NCI-H460 (cell line): ENCODE data around the gene LDB3. TPM values are rescaled to one million over a fixed set of nuclear protein-coding genes. Genes with fewer than 3 reads are reported as not detected.

Experiments
- DNase-seq: peaks from one replicate; pipeline ENCODE4 v3.0.0-alpha.2; 2016; ENCODE audit warnings: low read depth; ENCODE audit errors: extremely low read depth
- total RNA-seq: library from RNA; depleted of rRNA; stranded (reverse); fragments of >200 nt; shearing (Covaris generic); gene quantifications from 2 replicates; pipeline ENCODE4 v1.2.3, GENCODE V29; 2014

The LDB3 gene
- total RNA-seq, 1 experiment from 2014 or later: 0.15 TPM

DNA sequence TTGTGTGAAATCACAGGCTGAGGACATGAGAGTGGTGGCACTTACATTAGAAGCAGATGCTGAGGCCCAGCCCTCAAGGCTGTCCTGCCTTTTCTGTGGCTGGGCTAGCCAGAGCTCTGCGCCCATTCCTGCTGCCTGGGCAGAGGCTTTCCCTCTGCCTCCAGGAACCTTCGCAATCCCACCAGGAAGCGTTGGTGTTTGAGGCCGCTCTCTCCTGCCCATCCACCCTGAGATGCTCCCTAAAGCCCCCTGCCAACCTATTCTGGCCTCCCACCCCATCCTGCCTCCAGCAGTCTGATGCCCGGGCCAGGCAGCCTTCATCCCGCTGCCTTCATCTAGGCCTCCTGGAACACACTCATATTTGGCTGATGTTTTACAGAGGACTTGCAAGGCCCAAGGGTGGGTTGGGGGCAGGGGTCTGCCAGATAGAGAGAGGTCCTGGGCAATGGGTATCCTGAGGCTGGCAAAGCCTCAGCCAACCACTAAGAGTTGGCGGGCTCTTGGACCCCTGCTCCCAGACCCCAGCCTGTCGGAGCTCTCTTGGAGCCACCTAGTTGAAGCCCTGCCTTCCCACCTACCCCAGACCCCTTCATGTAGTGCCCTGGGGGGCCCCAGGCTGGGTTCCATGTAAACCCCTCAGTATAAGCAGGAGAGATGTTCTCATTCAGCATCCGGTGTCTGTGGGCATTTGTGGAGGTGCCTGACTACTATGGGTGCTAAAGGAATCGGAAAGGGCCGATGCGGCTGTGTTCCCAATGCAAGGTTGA, 32.7 kb downstream of the LDB3 start:
- DNase-seq: no peak

DNA sequence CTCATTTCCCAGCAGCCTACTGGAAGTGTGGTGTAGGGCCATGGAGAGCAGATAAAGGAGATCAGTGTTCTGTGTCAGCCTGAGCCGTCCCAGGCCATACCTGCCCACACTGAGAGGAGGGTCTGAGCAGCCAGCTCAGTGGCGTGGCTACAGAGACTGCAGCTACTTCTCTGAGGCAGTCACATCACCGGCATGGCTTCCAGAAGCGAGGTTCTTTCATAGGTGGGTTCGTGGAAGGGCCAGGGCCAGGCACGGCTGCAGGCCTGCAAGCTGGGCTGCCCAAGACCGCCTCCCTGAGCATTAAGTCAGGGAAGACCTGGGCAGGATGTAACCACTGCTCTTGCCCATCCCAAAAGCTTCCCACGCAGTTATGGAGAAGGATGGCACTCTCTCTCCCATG, 34.9 kb downstream of the LDB3 start:
- no peak for DNase-seq

DNA sequence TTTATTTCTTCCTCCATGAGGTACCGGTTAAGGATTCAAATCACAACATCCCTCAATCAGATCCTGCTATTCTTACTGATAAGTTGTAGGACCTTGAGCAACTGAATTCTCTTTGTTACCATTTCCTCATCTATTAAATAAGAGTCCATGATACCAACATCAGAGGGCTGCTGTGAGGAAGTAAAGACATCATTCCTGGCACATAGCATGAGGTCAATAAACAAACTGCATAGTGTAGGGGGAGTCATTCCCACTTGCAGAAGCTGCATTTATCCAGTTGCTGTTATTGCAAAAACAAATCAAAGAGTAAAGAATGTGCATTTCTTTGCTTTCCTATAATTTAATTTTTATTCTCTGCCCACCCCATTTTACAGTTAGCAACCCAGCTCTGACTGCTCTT, 36.8 kb downstream of the LDB3 start:
- no peak for DNase-seq

DNA sequence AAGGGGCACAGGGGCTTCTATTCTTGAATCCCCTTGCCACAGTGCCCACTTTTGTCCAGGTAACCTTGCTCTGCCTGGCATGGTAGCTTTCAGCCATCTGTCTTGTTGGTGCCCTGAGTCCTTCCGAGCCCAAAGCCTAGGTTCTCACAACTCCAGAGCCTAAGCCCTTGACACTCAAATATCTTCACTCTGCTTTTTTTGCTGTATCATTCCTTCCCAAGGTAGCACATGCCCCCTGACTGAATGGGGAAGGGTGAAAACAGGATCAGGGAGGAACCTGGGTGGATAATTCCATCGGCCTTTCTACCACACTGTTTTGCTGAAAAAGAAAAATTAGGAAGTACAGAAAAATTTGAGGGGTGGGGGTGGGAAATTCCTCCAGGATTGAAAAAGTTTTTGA, 37.6 kb downstream of the LDB3 start:
- no peak for DNase-seq

DNA sequence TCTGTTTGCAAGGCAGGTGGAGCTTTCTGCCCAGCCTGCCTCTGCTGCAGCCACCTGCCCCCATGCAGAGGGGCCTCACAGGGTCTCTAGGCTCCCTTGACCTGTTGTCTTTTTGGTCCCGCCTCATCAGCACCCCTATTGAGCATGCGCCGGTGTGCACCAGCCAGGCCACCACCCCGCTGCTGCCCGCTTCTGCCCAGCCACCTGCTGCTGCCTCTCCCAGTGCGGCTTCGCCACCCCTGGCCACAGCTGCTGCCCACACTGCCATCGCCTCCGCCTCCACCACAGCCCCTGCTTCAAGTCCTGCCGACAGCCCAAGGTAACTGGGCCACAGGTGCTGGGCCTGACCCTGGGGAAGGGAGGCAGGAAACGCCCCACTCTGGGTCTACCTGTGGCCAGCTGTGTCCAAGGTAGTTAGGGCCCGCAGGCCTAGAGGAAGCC, 38.1 kb downstream of the LDB3 start:
- no peak for DNase-seq

DNA sequence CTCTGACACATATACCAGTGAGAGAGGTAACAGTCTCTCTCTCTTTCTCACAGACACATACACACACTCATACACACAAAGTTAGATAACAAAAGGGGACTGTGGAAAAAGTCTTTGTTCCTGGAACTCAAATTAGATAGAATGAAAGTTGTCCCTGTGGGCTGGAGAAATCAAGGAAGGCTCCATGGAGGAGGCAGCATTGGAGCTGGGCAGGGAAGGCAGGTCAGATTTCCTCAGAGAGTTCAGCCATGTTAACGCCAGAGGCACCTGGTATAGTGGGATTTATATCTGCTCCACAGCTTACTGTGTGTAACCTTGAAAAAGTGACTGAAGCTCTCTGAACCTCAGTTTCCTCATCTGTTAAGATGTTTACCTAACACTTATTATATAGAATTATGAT, 38.7 kb downstream of the LDB3 start:
- no peak for DNase-seq

DNA sequence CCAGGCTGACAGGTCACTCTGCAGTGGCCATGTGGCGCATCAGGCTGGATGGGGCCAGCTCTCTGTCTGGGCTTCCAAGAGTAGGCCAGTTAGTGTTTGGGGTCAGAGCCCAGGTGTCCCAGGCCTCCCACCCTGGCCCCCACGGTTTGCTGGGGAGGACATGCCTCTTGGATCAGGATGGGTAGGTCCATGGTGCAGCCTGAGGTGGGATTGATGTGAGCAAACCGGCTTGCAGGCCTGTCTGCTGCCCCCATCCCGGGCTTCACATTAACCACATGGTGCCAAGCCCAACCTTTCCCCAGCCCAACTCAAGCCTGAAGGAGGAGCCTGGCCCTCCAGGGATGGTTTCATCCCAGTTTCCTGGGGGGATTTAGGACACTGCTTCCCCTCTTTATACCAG, 39.2 kb downstream of the LDB3 start:
- DNase-seq: no peak

DNA sequence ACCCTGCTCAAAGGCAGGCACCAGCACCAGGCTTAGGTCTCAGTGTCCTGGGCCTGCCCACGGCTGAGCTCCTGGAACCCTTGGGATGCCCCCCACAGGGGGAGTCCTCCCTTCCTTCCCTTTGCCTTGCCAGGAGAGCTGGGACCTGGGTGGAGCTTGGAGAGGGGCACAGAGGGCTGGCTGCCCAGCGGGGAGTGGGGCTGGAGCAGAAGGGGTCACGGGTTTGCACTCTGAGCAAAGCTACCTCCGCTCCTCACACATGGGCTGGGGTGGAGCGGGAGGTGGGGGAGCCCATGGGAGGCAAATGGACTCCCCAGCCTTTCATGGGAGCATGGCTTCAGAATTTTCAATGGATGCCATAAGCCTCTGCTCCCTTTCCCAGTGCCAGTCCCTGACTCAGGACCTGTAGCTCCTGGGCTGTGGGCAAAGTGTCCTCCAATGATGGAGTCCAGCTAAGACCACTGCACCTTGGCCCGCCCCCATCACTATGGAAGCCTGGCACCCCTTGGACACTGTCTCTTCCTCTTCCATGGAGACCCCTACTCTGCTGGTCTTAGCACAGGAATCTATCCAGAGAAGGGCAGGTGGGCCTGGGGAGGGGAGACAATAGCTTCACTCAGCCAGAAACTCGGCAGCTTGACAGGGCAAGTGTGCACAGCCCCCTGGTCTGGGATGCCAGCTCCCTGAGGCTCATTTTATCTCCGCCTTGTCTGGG, 39.9 kb downstream of the LDB3 start:
- no peak for DNase-seq

DNA sequence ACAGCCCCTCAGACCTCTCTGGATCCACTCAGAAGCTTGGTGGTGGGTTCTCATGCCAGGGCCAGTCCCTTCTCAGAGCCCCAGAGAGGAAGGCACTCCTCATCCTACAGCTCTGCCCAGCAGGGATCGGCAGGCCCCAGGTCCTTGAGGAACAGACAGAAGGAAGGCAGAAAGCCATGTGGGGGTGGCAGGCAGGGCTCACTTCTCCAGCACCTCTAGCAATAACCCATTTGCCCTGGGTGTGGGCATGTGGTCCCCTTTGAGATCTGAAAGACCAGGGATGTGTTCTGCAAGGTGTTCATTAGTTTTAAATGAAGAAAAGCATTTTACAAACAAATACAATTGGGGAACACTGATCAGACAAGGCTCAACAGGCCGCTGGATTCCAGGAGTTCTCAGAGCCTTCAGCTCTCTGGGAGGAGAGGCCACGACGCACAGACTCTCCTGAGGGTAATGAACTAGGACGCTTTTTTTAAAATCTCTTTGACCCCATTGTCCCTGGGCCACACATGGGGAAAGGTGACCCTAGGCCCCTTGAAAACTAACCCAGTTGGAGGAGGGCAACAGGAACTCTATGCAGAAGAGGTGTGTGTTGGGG, 40.6 kb downstream of the LDB3 start:
- no peak for DNase-seq

DNA sequence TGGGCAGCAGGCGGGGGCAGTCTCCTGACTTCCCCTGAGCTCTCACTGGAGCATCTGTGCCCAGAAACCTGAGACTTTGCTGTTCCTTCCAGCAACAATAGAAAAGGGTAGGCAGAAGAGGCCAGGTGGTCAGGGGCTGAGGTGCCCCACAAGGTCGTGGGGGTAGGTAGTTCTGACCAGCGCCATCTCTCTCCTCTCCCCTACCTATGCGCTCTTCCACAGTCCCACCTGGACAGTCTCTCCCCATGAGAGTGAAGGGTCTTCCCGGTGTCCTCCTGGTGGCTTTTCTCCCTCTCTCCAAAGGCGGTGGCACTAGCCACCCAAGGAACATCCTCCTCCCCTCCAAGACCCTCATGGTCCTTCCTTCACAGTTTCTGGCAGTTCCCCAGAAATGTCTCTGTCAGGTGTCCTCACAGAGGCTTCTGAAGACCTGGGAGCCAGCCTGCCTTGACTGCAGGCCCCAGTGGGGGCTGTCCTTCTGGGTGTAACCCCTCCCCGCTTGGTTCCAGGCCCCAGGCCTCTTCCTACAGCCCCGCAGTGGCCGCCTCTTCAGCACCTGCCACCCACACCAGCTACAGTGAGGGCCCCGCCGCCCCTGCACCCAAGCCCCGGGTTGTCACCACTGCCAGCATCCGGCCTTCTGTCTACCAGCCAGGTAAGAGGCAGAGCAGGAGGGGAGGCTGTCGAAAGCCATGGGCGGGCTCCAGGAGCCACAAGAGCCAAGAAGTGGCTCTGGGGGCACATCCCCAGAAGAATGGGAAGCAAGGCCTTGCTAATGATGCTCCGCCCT, 41.3 kb downstream of the LDB3 start:
- no peak for DNase-seq

DNA sequence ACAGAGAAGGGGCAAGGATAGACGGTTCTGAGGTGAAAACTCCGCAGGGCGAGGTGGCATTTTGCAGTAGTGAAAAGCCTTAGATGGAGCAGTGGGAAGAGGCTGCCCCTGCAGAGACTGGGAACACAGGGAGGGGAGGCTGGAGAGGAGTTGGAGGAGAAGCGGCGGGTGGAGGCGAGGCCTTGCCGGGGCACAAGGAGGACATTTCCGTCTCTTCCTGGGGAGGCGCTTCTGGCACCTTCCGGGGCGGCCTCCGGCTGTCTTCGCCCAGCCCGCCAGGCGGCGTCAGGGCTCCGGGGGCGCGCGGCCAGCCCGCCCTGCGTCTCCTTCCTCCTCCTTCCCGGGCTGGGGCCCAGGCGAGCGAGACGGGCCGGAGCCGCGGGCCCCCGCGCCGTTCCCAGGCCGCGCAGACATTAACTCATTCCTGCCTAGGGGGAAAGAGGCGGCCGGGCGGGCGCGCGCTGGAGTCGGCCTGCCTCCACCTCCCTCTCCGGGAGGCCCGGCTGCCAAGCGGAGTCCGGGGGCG, 42.7 kb downstream of the LDB3 start:
- DNase-seq: peak; percentile 85

DNA sequence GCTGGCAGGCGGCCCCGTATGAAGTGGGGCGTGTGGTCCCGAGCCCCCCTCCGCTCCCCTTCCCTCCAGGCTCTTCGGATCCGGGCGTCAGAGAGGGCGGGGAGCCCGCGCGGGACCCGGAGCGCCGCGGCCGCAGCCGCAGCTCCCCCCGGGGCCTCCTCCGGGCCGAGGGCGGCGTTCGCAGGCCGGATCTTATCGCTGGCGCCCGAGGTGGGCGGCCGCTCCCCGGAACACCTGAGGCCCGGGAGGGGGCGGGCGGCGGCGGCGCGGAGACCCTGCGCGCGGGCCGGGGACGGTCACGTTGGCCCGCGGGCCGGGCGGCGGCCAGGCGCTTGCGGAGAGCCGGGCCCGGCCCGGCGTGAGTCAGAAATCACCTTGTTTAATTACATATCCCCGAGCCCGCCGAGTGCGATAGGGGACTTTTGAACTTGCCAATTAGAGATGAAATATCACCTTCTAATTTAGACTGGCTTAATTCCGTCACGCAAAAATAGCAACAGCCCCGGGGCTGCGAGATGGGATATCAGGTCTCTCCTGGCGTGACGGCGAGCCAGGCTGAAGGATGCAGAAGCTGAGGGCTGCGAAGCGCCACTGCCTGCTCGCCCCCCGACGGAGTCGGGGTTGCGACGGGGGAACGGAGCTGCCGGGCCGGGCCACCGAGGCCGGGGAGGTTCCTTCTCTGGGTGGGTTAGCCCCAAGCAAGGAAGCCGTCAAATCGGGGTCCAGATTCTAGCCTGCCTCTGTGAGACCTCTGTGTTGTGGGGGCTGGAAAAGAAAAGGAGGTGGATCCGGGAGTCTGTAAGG, 43.4 kb downstream of the LDB3 start:
- peak; percentile 15 for DNase-seq

DNA sequence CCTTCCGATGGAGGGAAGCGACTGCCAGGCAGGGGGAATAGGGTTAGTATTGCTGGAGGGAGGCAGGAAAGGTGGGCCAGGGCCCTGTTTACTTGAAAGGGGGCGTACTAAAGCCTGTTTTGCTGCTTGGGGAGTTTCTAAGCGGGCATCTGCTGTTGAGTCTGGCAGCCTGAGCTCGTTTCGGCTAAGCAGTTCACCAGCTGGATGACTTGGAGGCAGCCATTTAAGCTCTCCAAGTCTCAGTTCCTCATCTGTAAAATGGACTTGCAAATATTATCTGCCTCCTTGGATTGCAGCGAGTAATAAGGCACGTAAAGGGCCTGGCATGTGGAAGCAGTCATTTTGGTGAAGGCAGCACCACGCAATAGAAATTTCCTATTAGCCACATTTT, 44.0 kb downstream of the LDB3 start:
- no peak for DNase-seq

DNA sequence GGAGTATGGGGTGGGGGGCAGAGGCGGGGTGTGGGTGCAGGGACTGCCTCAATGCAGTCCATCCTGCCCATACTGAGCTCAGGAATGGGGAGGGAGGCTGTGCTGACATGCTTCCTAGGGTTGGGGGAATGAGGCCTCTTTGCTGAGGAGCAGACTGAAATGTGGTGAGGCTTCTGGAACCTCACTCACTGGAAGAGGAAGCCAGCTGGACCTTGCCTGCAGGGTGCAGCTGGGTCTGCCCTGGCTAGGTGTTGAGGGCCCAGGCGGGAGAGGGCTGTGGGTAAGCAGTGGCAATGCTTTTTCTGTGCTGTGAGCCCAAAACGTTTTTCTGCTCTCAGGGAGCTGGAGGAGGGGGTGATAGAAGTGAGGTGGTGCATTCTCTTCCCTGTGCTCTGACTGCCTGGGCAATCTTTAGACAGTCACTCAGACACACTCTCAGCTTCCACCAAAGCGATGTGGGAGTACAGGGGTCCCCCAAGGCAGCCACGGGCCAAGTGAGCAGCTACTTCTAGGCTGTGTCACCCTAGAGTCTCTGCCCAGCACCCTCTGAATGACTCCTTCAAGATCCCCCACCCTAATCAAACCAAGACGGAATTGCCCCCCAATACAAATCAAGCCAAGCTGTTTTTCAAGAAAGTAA, 47.0 kb downstream of the LDB3 start:
- DNase-seq: no peak

DNA sequence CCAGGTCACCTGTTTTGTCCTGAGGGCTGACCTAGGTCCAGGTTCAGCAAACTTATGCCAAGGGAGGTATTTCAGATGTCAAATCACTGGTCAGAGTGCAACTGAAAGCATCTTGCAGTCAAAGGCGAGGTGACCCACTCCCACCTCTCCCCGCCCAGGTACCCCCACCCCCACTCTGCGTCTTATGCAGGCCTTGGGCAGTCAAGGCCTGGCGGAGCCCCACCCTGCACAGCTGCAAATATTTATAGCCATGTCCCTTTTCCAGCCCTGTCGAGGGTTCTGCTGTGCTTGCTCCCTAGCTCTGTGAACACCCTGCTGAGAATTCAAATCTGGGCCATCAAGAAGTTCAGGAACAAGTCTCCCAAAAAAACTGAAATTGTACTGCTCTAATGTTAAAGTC, 47.5 kb downstream of the LDB3 start:
- no peak for DNase-seq

DNA sequence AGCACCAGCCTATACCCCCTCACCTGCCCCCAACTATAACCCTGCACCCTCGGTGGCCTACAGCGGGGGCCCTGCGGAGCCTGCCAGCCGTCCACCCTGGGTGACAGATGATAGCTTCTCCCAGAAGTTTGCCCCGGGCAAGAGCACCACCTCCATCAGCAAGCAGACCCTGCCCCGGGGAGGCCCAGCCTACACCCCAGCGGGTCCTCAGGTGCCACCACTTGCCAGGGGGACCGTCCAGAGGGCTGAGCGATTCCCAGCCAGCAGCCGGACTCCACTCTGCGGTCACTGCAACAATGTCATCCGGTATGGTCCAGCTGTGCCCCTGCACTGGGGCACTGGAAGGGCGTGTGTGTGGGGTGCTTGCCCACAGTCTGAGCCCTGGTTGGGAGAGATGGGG, 48.2 kb downstream of the LDB3 start:
- no peak for DNase-seq

DNA sequence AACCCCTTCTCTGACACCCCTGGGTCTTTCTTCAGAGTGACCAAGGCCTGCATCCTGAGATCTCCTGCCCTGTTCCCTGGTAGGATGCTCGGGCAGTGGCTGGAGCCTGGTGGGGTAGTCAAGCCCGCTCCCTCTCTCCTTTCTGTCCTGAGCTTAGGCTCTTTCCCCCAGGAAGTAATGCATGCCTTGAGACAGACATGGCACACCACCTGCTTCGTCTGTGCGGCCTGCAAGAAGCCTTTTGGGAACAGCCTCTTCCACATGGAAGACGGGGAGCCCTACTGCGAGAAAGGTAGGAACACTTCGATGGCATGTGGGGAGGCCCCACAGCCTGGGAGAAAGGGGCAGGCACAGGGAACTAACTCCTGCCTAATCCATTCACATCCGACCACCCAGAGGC, 50.2 kb downstream of the LDB3 start:
- no peak for DNase-seq

DNA sequence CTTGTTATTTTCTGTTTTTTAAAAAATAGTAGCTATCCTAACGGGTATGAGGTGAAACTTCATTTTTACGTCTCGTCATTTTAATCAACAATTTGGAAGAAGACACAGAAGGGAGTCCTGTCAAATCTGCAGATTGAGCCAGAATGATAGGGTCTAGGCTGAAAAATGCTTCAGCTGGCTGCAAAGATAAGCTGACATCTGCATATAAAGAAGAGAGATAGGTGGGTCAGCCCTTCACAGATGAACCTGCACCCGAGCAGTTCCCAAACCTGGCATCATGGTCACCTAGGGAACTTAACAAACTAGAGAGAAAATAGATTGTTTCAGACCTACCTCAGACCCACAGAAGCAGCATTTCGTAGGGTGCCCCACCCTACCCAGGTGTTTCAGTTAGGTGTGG, 52.9 kb downstream of the LDB3 start:
- DNase-seq: no peak

DNA sequence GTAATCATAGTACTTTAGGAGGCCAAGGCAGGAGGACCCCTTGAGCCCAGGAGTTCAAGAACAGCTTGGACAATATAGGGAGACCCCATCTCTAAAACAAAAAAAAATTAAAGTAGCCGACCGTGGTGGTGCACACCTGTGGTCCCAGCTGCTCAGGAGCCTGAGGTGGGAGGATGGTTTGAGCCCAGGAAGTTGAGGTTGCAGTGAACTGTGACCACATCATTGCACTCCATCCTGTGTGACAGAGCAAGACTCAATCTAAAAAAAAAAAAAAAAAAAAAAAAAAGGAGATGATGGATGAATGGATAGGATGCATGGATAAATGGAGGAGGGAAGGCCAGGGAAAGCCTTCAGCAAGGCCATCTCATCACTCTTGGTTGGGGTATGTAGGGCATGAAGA, 54.7 kb downstream of the LDB3 start:
- DNase-seq: no peak

DNA sequence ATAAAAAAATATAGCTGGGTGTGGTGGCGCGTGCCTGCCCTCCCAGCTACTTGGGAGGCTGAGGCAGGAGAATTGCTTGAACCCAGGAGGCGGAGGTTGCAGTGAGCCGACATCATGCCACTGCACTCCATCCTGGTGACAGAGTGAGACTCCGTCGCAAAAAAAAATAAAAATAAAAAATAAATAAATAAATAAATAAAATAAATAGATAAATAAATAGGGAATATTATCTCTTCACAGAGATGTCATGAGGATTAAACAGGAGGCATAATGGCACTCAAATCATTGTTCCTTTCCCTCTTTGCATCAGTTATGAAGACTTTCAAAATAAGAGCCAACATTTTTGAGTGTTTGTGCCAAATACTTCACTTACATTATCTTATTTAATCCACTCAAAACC, 56.1 kb downstream of the LDB3 start:
- no peak for DNase-seq
